Stomach (tissue), 9 donors: ENCODE measurements around the gene LGALS14. TPM values are rescaled to one million over a fixed set of nuclear protein-coding genes. Genes with fewer than 3 reads are reported as not detected.

Source experiments
- DNase-seq, 2 donors: peaks; one replicate each; pipeline versions ENCODE4 v3.0.0 to v3.0.0-alpha.2; 2013 to 2019
- H3K27ac ChIP-seq, 5 donors: fragments of 200-600 bp in 4 of 5; sonication (generic) in 4 of 5; one replicate each; pipeline ENCODE4 v1.5.1; 2013 to 2019; ENCODE audit warnings: mild to moderate bottlenecking in 1 of 5, moderate library complexity in 1 of 5
- H3K27me3 ChIP-seq, 3 donors: fragments of 200-600 bp; sonication (generic); one replicate each; pipeline ENCODE4 v1.5.1; 2017 to 2019; ENCODE audit warnings: mixed run types in 1 of 3
- H3K36me3 ChIP-seq, 4 donors: fragments of 200-600 bp; sonication (generic); 1 replicate in 3 of 4; 2 replicates in 1 of 4; pipeline ENCODE4 v1.5.1; 2016 to 2019
- H3K4me1 ChIP-seq, 4 donors: fragments of 200-600 bp; sonication (generic); one replicate each; pipeline ENCODE4 v1.5.1; 2016 to 2019
- H3K4me3 ChIP-seq, 4 donors: fragments of 200-600 bp; sonication (generic) in 3 of 4; one replicate each; pipeline ENCODE4 v1.5.1; 2016 to 2019; ENCODE audit warnings: mild to moderate bottlenecking in 1 of 4
- H3K9me3 ChIP-seq, 4 donors: fragments of 200-600 bp; sonication (generic); one replicate each; pipeline ENCODE4 v1.5.1; 2016 to 2019
- EP300 ChIP-seq: sonication (generic); formaldehyde crosslinking; IDR thresholded peaks from one replicate; pipeline ENCODE4 v1.6.1; 2017; ENCODE audit warnings: antibody characterized with exemption
- POLR2A ChIP-seq, 4 donors: fragments of 450-650 bp; IDR thresholded peaks; one replicate each; pipeline ENCODE4 v1.6.1; 2016; ENCODE audit warnings: antibody characterized with exemption in 4 of 4, control low read depth in 2 of 4, mild to moderate bottlenecking in 1 of 4, moderate library complexity in 1 of 4
- POLR2AphosphoS5 ChIP-seq, 3 donors: sonication (generic); formaldehyde crosslinking; IDR thresholded peaks; one replicate each; pipeline ENCODE4 v1.6.1; 2016; ENCODE audit warnings: antibody characterized with exemption in 3 of 3
- WGBS, 5 donors: extraction: QIAGEN DNeasy Blood & Tissue Kit in 3 of 5; methylation state at CpG; one replicate each; pipeline versions ENCODE4 v1.1.5 to v1.1.7; 2013 to 2018; 5-methylcytosine and 5-hydroxymethylcytosine counted together
- intact Hi-C: fragments of 100-400 bp; cut with DNase I; formaldehyde crosslinking; loops from one replicate; pipeline ENCODE4 v1.15.1; 2023; ENCODE audit warnings: low total_unique reads
- polyA plus RNA-seq, 3 donors: library from polyadenylated mRNA; stranded (reverse); fragments of 200-250 nt; gene quantifications; one replicate each; pipeline ENCODE4 v1.2.3, GENCODE V29; 2013
- small RNA-seq, 4 donors: library from RNA; depleted of rRNA; stranded (forward); fragments of <200 nt; gene quantifications; one replicate each; pipeline ENCODE3, GENCODE V24; 2016
- total RNA-seq, 5 donors: library from RNA; depleted of rRNA; stranded (reverse); fragments of >200 nt; gene quantifications; one replicate each; pipeline versions ENCODE4 v1.1.0 to v1.2.3, GENCODE V29; 2014 to 2016
- TF ChIP-seq, protein P1 (sequence below), 7 experiments: fragments of 450-650 bp in 4 of 7; fragments of 200-600 bp in 3 of 7; sonication (generic) in 3 of 7; IDR thresholded peaks; one replicate each; pipeline ENCODE4 v1.5.1; 2016 to 2019; ENCODE audit warnings: antibody characterized with exemption in 7 of 7, control low read depth in 2 of 7, mild to moderate bottlenecking in 1 of 7
- donor health status: healthy with polysubstance abuse.
- donor health status: Bipolar disorder and iron deficiency.
- donor health status: healthy.

LGALS14 gene
- total and polyA plus RNA-seq, 8 donors, result not detected

DNA sequence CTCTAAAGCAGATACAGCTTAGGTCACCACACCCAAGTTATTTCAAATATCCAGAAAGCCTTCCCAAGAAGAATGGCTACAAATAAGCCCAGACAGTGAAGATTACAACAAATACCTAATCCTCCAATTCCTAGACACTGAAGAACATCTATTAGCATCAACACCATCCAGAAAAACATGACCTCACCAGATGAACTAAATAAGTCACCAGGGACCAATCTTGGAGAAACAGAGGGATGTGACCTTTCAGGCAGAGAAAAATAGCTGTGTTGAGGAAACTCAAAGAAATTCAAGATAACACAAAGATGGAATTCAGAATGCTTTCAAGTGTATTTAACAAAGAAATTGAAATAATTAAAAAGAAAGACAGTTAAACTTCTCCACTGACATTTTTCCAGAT is 48.5 kb downstream of the LGALS14 start:
- H3K27ac ChIP-seq, result no peak overlapping the region
- peaks cover 0 to 15% (median 3%) of the 10 kb centered on the region in 3 donors for H3K27me3 ChIP-seq
- no peaks in the 10 kb centered on the region for H3K9me3 ChIP-seq
- no peak overlapping the region for H3K4me3 ChIP-seq
- TF ChIP-seq EP300 (no peak), POLR2AphosphoS5 (IDR thresholded peaks at IDR 0.05) (no peak), POLR2A (IDR thresholded peaks at IDR 0.05) (no peak)
- TF ChIP-seq, protein P1, sequence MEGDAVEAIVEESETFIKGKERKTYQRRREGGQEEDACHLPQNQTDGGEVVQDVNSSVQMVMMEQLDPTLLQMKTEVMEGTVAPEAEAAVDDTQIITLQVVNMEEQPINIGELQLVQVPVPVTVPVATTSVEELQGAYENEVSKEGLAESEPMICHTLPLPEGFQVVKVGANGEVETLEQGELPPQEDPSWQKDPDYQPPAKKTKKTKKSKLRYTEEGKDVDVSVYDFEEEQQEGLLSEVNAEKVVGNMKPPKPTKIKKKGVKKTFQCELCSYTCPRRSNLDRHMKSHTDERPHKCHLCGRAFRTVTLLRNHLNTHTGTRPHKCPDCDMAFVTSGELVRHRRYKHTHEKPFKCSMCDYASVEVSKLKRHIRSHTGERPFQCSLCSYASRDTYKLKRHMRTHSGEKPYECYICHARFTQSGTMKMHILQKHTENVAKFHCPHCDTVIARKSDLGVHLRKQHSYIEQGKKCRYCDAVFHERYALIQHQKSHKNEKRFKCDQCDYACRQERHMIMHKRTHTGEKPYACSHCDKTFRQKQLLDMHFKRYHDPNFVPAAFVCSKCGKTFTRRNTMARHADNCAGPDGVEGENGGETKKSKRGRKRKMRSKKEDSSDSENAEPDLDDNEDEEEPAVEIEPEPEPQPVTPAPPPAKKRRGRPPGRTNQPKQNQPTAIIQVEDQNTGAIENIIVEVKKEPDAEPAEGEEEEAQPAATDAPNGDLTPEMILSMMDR (IDR thresholded peaks at IDR 0.05), result no peak
- no peaks in the 10 kb centered on the region for H3K36me3 ChIP-seq
- DNase-seq, result no peak
- intact Hi-C loops, result no loop called here
- no peaks in the 10 kb centered on the region for H3K4me1 ChIP-seq

- H3K4me3 ChIP-seq, result no peak overlapping the region
- TF ChIP-seq POLR2A (IDR thresholded peaks at IDR 0.05) (no peak), EP300 (no peak)
- TF ChIP-seq, protein P1 (IDR thresholded peaks at IDR 0.05), result no peak
- no peaks in the 10 kb centered on the region for H3K9me3 ChIP-seq
- H3K27me3 ChIP-seq, result peaks cover 0 to 33% (median 4%) of the 10 kb centered on the region in 3 donors
- intact Hi-C loops, result no loop called here
- H3K27ac ChIP-seq, result no peak overlapping the region
- H3K36me3 ChIP-seq, result no peaks in the 10 kb centered on the region
- DNase-seq, result no peak
- WGBS, 5 donors, result 65 to 86% (median 80%) methylated on average over 2 of the region's 2 CpGs
- no peaks in the 10 kb centered on the region for H3K4me1 ChIP-seq
These were observed 50.3 kb downstream of the LGALS14 start for GRCh38 chr19:39754544-39754943.

- H3K9me3 ChIP-seq, result no peaks in the 10 kb centered on the region
- TF ChIP-seq POLR2A (IDR thresholded peaks at IDR 0.05), result no peak
- TF ChIP-seq EP300, result no peak
- TF ChIP-seq POLR2AphosphoS5 (IDR thresholded peaks at IDR 0.05), result no peak
- TF ChIP-seq, protein P1 (IDR thresholded peaks at IDR 0.05), result no peak
- H3K27me3 ChIP-seq, result peaks cover 0 to 33% (median 4%) of the 10 kb centered on the region in 3 donors
- no peaks in the 10 kb centered on the region for H3K36me3 ChIP-seq
- intact Hi-C loops, result no loop called here
- H3K4me3 ChIP-seq, result no peak overlapping the region
- no peak overlapping the region for H3K27ac ChIP-seq
- no peaks in the 10 kb centered on the region for H3K4me1 ChIP-seq
- DNase-seq, result no peak
- WGBS, 5 donors, result 47 to 59% (median 56%) methylated on average over 3 of the region's 3 CpGs
These were observed 50.7 kb downstream of the LGALS14 start for GRCh38 chr19:39754971-39755370.

Small RNA genes within 50 kb of the gene (small RNA-seq; reads per million reads assigned to genes)
- gene RPS29P27, result 0 reads per million in 4 donors

Other genes with a start within 250 kb of the LGALS14 start
- 100 to 1,000 TPM in 1 of 5 donors, 10 to 100 TPM in 4; 35.0 to 106 (median 56.2) TPM for gene TIMM50, start 223.6 kb upstream of the LGALS14 start, total RNA-seq
- gene TIMM50, start 223.6 kb upstream of the LGALS14 start, polyA plus RNA-seq, result 10 to 100 TPM; 36.5 to 51.2 (median 49.7) TPM
- gene DLL3, start 205.5 kb upstream of the LGALS14 start, total RNA-seq, result not detected
- gene DLL3, start 205.5 kb upstream of the LGALS14 start, polyA plus RNA-seq, result under 1 TPM in 1 of 3 donors, not detected in 2; 0.08 TPM
- not detected for gene SELENOV, start 189.3 kb upstream of the LGALS14 start, total RNA-seq
- gene SELENOV, start 189.3 kb upstream of the LGALS14 start, polyA plus RNA-seq, result not detected
- 1 to 10 TPM in 3 of 5 donors, under 1 TPM in 1, not detected in 1; 0.58 to 5.7 (median 1.9) TPM for gene EID2B, start 171.6 kb upstream of the LGALS14 start, total RNA-seq
- 1 to 10 TPM; 1.2 to 1.9 (median 1.2) TPM for gene EID2B, start 171.6 kb upstream of the LGALS14 start, polyA plus RNA-seq
- gene EID2, start 164.3 kb upstream of the LGALS14 start, total RNA-seq, result 10 to 100 TPM in 1 of 5 donors, 1 to 10 TPM in 3, not detected in 1; 4.3 to 56.5 (median 6.1) TPM
- gene EID2, start 164.3 kb upstream of the LGALS14 start, polyA plus RNA-seq, result 10 to 100 TPM in 2 of 3 donors, 1 to 10 TPM in 1; 8.7 to 12.5 (median 10.2) TPM
- gene LGALS13, start 102.0 kb upstream of the LGALS14 start, total RNA-seq, result not detected
- not detected for gene LGALS13, start 102.0 kb upstream of the LGALS14 start, polyA plus RNA-seq
- not detected for gene LGALS16, start 48.6 kb upstream of the LGALS14 start, total RNA-seq
- not detected for gene LGALS16, start 48.6 kb upstream of the LGALS14 start, polyA plus RNA-seq
- 1 to 10 TPM in 1 of 5 donors, not detected in 4; 2.8 TPM for gene CLC, start 33.5 kb downstream of the LGALS14 start, total RNA-seq
- gene CLC, start 33.5 kb downstream of the LGALS14 start, polyA plus RNA-seq, result 1 to 10 TPM in 1 of 3 donors, not detected in 2; 1.7 TPM
- not detected for gene LEUTX, start 74.4 kb downstream of the LGALS14 start, total RNA-seq
- not detected for gene LEUTX, start 74.4 kb downstream of the LGALS14 start, polyA plus RNA-seq
- 10 to 100 TPM in 3 of 5 donors, 1 to 10 TPM in 2; 3.9 to 28.4 (median 10.7) TPM for gene DYRK1B, start 129.7 kb downstream of the LGALS14 start, total RNA-seq
- gene DYRK1B, start 129.7 kb downstream of the LGALS14 start, polyA plus RNA-seq, result 10 to 100 TPM in 1 of 3 donors, 1 to 10 TPM in 2; 5.7 to 13.2 (median 9.1) TPM
- gene FBL, start 141.9 kb downstream of the LGALS14 start, total RNA-seq, result 100 to 1,000 TPM in 4 of 5 donors, 10 to 100 TPM in 1; 59.8 to 311 (median 129) TPM
- 100 to 1,000 TPM; 229 to 331 (median 318) TPM for gene FBL, start 141.9 kb downstream of the LGALS14 start, polyA plus RNA-seq
- 1,000 to 10,000 TPM in 1 of 5 donors, 100 to 1,000 TPM in 3, 10 to 100 TPM in 1; 90.2 to 7,510 (median 472) TPM for gene FCGBP, start 230.2 kb downstream of the LGALS14 start, total RNA-seq
- 10 to 100 TPM in 1 of 3 donors, 1 to 10 TPM in 2; 6.5 to 11.9 (median 8.4) TPM for gene FCGBP, start 230.2 kb downstream of the LGALS14 start, polyA plus RNA-seq